ENCODE results near the gene SFT2D3.
A peak's percentile ranks its signal among the peaks of the same experiment; 100 is the strongest.

Gene SFT2D3, protein sequence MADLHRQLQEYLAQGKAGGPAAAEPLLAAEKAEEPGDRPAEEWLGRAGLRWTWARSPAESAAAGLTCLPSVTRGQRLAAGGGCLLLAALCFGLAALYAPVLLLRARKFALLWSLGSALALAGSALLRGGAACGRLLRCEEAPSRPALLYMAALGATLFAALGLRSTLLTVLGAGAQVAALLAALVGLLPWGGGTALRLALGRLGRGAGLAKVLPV

DNA sequence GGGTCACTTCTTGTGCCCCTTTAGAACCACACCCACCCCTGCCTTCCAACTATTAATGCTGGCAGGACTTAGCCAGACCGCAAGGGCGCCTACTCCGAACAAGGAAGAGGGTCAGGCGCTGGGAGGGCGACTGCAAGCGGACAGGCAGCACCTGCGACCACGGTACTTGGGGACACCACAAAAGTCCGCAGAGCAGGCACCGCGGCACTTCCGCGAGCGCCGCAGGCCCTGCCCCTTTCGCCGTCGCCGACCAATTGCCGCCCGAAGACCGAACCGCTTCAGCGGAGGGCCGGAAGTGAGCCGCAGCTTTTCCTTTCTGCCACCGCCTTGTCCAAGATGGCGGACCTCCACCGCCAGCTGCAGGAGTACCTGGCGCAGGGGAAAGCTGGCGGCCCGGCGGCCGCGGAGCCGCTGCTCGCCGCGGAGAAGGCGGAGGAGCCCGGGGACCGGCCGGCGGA, at the start of gene SFT2D3:
TSS of gene SFT2D3 (plus strand) at position 305 of the 458 bp plus-strand sequence. CDS start at position 337, 32 bp downstream.
- peak; percentile 85 for DNase-seq

DNA sequence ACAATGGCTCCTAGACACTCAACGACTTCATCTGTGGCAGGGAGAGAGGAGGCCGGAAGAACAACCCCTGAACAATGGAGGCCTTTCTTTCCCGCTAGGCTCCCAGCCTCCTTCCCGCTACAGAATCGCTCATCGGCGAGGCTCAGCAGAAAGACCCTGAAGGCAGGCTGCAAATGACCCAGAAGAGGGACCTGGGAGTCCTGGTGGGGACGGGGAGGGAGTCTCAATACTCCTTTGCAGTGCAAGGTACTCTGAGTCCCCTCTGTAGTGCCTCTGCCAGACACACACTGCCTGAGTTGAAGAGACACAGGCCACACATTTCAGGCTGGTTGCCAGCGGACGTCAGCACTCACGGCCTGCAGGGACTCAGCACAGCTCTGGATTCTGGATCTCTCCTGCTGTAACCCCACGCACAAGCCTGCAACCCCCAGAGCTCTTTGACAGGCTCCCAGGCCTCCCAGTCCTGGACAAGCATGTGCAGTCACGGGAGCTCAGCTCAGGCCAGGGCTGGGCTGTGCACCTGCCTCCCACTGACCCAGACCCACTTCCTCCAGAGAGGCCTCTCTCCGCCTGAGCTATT, 49.2 kb upstream of the SFT2D3 start:
- no peak for DNase-seq

DNA sequence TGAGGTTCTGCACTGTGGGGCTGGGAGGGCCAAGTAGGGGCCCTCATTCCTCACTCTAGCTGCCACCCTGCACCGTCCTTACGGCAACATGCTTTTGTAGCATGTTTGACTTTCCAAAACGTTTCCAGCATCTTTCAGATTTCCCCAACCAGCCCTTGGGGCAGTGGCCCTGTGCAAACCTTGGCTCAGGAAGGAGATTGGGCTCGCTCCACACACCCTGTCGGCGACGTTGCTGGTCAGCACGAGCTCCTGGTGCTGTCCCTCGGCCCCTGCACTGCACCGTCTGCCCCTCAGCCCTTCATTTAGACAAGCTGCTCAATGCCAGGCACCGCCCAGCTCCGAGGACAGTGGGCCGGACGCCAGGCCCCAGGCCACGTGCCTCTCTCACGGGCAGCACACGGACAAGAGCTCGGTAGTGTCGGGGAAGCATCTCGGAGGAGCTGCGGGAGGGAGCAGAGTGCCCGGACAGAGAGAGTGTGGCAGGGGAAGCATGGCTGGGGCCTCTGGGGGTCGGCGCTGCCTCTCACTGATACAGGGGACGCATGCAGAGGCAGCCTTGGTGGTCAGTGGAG, 48.4 kb upstream of the SFT2D3 start:
- DNase-seq = no peak

DNA sequence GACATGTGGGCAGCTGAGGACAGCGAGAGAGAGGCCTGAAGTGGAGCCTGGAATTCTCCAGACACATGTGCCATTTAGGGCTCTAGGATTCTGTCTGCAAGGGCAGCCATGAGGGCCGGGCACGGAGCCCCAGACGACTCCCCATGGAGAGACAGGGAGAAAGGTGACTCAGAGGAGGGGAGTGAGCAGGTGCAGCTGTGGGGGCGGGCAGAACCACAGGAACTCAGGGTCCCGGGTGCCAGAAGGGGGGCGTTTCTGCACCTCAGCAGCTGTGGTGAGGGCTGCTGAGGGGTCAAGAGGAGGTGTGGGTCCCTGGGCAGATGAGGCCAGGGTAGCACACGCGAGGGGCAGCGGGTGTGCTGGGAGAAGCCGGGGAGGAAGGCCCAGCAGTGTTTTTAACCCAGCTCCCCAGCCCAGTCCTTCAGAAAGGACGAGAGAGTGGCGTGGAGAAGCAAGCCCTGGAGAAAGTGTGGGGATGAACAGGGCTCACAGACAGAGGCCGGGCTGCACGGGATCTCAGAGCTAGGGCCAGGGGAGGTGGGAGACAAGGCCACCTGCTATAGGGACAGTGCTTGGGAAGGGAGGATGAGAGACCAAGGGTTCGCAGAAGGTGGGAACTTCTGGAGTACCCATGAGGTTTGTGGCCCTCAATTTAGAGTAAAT, 47.7 kb upstream of the SFT2D3 start:
- DNase-seq = no peak

DNA sequence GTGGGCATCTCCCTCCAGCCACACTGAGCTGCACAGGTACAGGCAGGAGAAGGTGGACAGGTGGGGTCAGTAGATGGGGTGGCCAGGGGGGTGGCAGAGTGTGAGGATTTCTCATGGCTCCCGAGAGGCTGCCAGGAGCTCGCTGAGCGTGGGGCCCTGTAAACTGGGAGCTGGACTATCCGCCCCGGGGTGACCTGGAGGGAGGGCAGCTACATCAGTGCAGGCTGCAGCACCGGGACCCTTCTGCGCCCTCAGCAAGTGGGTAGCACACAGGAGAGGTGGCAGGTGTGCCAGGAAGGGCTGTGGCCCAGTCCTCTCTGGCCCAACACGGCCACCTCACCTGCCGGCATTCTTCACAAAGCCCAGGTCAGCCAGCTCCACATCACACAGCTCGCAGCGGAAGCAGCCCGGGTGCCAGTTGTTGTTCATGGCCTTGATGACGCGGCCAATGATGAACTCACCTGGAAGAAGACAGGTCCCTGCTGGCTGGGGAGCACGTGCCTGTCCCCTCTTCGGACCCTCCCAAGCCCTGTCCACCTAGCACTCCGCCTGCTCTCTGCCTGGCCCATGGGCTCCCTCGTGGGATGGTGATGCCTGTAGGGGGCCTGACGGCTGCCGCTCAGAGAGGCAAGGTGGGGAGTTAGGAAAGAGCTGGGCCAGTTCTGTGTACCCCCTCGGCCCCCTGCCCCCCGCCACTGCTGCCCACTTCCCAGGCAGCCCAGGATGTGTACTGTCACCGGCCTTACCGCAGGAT, 47.0 kb upstream of the SFT2D3 start:
- DNase-seq = no peak

DNA sequence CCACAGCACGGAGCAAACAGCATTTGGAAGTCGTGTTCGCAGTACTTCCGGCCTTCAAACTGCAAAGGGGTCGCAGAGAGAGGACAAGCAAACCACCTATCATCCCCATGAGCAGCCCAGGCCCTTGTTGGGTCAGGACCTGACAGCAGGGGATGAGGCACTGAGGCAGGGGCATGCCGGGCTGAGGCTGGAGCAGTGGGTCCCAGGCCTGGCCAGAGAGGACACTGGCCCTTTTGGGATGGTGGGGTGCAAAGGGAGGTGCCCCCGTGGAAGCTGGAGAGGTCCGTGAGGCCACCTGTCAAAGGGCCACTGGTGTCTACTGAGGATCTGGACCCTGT, 46.5 kb upstream of the SFT2D3 start:
- DNase-seq = no peak

DNA sequence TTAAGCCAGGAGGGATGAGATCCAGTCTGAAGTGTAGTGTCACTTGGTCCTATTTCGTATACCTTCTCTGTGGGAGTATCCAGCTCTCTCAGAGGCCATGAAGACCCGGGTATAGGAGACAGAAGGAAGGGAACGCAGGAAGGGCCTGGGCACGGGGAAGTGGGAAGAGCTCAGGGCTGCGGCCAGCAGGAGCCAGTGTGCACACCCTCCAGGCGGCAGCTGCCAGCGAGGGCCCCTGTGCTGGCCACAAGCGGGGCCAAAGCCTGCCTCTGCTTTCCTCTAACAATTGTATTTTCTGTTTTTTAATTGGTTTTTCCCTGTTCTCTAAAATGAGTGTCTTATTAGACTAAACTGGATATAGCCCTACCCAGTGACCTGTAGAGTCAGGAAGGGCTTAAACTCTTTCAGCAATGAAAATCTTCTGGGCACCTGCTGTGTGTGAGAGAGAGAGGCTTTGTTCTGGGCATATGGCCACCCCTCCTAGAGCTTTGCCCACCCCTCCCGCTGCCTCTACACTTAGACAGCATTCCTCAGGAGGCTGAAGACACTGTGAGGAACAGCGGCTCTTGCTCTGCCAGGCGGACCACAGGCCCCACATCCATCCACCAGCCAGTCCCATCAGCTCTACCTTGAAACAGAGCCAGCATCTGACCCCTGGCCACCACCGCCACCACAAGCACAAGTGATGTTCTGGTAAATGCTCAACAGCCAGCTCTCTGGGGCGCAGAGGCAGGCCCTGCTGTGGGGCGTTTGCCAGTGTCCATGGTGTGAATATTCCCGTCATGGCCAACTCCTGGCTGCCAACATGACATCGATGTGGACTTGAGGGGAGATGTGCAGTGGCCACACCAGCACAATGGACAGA, 45.9 kb upstream of the SFT2D3 start:
- DNase-seq = no peak

DNA sequence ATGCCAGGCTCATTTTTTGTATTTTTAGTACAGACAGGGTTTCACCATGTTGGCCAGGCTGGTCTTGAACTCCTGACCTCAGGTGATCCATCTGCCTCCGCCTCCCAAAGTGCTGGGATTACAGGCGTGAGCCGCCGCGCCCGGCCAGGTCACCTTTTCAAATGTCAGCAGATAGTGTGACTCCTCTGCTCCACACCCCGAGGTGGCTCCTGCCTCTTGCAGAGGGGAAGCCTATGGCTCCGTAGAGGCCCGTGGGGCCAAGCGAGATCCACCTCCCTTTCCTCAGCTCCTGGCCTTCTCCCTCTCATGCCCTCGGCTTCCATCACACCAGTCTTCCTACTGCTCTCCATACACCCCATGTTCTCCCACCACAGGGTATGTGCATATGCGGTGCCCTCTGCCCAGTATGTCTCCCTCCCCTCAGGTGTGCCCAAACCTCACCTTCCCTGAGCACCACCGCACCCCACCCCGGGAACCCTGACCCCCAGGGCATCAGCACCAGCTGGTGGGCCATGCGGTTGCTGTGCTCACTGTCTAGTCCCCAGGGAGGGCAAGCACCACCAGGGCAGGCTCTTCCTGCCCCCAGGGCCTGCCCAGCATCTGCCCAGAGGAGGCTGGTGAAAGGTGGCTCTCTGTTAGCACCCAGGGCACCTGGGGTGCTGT, 44.6 kb upstream of the SFT2D3 start:
- DNase-seq = no peak

DNA sequence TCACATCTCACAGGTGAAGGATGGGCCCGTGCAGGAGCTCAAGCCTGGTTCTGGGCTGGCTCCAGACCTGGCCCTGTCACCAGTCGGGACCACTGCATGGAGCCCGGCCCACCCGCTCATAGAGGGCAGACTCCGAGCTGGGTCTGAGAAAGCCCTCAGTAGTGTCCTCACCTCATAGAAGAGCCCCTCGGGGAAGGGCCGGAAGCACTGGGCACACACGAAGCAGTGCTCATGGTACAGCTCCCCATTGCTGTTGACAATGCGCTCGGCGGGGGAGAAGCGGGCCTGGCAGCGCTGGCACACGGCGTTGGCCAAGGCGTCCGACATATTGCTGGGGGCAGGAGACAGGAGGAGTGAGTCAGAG, 44.1 kb upstream of the SFT2D3 start:
- DNase-seq = no peak

DNA sequence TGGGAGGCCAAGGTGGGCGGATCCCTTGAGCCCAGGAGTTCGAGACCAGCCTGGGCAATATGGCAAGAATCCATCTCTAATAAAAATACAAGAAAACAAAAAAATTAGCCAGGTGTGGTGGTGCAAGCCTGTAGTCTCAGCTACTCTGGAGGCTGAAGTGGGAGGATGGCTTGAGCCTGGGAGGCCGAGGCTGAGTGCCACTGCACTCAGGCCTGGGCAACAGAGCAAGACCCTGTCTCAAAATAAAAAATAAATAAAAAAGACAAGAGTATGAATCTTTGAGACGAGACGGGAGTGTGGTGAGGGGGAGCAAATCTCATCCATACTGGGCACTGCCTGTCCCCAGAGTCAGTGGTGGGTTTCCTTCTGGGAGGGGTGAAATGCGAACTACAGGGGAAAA, 43.2 kb upstream of the SFT2D3 start:
- DNase-seq = no peak

DNA sequence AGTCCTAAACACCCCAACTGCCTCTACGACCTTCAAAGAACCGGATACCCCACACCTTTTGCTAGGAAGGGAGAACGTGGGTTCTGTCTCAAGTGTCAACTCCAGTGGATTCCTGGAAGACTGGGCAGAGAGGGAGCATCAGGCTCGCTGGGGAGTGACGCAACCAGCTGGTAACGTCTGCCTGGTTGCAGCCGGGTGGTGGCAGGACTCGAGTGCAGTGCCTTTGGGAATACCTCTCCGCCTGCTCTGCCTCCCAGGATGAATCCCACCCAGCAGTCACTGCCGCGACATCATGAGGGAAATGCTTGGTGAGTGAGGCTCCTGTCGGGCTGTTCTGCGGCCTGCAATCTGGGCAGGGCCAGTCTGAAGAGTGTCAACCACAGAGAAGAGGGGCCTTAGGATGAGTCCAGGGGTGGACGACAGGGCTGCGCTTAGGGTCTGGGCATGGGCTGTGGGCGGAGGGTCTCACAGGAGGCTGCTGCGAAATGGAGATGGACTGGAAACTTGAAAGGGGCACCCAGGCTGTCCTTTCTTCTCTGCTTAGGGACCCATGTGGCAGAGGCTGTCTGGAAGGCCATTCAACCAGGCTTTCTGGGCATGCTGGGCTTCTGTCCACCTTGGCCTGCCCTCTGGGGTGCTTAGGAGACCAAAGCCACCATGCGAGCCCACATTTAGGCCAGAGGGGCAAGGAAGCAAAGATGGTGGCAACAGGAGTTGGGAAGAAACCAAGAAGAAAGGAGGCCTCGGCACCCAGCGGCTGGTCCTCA, 42.5 kb upstream of the SFT2D3 start:
- no peak for DNase-seq

DNA sequence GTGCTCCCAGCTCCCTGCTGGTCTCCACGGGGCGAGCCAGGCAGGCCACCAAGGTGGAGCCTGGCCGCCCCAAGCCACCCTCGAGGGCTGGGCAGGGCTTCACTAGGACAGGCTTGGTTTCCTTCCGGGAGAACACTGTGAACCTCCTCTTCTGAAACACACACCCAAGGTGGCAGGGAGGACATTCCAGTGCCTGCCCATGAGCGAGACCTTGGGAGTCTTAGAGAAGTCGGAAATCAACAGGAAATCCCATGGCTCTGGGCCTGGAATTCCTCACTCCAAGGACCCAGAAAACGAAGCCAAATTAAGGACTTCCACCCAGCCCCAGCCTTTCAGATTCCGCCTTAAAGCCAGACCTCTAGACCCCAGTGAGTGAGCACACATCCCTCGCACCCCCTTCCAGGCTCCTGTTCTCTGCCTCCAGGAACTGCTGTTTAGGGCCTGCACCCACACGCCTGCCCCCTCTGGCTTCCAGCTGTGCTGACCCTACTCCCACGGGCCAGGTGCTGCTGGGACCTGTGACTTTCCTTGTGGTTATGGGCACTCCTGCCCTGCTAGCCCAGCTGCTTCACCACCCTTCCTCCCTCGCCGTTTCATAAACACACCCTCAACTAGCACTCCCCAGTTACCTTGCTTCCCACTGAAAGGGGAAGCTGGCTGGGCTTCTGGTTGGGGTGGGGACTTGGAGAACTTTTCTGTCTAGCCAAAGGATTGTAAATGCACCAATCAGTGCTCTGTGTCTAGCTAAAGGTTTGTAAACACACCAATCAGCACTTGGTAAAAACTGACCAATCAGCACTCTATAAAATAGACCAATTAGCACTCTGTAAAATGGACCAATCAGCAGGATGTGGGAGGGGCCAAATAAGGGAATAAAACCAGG, 41.6 kb upstream of the SFT2D3 start:
- no peak for DNase-seq

DNA sequence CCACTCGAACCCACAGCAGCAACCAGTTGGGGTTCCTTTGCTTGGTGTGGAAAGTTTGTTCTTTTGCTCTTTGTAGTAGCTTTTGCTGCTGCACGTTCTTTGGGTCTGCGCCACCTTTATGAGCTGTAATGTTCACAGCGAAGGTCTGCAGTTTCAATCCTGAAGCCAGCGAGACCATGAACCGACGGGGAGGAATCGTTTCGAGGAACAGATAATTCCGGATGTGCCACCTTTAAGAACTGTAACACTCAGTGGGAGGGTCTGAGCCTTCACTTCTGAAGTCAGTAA, 41.1 kb upstream of the SFT2D3 start:
- no peak for DNase-seq

DNA sequence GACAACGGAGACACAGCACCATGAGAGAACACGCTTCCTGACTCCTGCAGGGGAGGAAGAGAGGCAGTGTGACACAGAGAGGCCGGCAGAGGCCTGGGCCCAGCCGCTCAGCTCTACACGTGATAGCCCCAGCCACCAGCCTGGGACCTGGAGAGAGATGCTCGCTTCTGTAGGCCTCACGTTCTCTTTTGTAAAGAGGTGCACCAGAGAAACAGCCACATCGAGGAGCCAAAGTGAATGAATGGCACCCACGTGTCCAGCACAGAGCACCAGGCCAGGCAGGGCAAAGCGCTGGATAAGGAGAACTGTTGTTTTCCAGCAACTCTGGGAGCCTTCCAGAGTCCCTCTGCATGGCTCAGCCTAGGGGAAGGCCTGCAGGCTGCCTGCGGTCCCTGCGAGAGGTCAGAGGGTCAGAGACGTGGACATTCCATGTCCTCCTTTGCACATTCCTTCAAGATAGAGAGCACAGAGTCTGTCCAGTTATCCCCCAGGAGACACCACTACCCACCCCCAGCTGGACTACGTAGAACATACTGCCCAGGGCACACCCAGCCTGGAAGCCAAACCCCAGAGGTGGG, 40.1 kb upstream of the SFT2D3 start:
- no peak for DNase-seq

DNA sequence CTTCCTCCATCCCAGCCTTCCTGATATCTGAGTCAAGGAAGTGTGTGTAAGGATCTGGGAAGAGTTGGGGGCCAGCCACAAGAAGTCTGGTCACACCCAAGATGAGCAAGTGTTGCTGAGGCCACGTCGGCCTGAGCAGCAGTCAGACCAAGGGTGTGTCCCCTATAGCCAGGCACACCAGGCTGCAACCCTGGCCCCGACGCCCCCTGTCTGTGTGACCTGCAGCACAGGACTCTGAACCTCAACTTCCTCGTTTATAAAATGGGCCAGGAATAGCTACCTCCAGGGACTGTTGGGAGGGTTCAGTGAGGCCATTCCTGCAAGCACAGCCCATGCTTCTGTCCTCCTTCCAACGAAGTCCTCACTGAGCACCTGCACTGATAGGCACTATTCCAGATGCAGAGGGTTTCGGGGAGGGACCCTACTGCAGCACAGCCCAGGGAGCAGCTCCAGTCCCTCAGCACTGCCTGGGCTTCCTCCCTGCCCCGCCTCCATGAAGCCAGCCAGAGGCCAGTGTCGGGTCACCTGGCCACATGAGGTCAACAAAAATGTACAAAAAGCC, 39.3 kb upstream of the SFT2D3 start:
- DNase-seq = no peak

DNA sequence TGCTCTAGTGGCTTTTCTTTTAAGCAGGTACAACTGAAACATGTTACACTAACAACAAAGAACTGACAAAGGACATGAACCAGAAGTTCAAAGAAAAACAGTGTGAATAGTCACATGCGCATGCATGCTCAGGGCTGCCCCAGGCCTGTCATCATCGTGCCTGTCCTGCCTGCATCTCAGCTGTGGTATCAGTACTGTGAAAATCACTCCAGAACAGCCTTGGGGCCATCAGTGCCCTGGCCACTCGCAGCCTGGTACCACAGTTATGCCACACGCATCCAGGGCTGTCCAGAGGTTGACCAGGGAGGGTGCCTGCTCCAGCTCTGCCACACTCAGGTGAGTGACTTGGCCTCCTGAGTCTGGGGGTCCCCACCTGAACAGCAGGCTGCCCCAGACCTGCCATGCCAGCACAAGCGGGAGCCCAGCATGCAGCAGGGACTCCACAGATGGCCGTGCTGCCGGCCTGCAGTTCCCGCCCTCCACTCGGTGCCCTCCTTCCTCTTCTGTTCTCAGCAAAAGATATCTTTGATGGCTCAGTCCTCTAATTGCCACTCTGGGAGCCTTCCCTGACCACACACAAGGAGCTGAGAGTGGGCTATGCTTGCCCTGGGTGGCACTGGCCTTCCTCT, 38.2 kb upstream of the SFT2D3 start:
- no peak for DNase-seq

DNA sequence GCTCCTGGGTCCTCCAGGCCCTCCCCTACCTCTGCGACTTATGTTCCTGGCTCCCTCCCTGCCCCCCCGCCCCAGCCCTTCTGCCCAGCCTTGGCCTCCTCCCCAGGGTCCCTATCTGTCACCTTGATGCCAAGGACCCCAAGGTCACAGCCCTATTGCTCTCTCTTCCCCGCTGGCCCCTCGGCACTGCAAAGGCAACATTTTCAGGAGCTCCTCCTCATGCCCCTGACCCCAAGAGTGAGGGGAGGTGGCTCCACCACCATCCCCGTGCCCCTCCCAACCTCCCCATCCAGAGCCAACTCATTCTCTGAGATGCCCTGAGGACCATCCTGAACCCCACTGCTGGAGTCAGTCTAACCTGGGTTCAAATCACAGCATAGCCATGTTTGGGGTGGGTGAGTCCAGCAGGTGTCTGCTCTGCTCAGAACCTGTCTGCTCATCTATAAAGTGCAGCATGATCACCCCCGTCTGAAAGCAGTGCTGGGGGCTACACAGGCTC, 37.7 kb upstream of the SFT2D3 start:
- DNase-seq = no peak

DNA sequence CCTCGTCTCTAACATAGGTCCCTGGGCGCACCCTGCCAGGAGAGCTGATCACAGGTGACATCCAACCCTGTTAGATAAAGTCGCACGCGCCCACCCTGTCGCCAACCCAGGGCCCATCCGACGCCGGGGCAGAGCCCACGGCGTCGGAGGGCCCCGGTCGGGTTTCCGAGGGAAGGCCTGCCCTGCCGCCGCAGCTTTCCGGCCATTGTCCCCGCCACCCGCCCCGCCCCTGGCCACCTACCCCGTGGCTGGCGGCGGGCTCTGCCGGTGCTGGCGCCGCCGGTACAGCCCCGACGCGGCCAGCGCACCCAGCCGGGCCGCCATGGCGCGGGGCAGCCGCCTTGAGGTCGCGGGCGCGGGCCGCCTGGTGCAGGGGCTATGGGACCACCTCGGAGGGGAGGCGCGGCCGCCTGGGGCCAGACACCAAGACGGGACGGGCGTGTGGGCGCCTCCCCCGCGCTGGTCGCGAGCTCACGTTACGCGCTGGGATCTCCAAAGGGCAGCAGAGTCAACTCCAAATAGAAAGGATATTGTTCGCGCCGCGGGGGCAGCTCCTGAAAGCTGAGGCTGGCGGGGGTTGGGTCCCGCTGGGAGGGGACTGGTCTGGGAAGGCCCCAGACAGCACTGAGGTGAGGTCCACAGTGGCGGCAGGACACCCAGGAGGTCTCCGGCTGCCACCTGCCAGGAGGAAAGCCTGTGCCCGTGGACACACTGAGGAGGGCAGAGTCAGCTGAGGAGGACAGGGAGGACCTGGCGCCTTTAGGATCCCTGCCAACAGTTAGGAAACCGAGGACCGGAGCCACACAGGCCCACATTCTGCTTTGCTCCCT, 37.0 kb upstream of the SFT2D3 start:
- DNase-seq = no peak

All from activated CD4-positive, alpha-beta T cell treated with anti-CD3 and anti-CD28 coated beads for 1 hour (primary cell).